ENCODE results near the gene NOL3.

Gene NOL3

GRCh38 chr16:67207249-67208091 is 37.1 kb downstream of the NOL3 start:
- no peak for DNase-seq

GRCh38 chr16:67208154-67208896 is 38.0 kb downstream of the NOL3 start:
- DNase-seq: no peak

- no peak for DNase-seq
Measured at GRCh38 chr16:67209565-67209964, 39.2 kb downstream of the NOL3 start.

- DNase-seq: no peak
Measured at GRCh38 chr16:67210069-67210937, 40.0 kb downstream of the NOL3 start.

- DNase-seq: no peak
Measured at GRCh38 chr16:67211674-67212073, 41.3 kb downstream of the NOL3 start.

- no peak for DNase-seq
Measured at GRCh38 chr16:67212766-67213165, 42.4 kb downstream of the NOL3 start.

- no peak for DNase-seq
Measured at GRCh38 chr16:67213197-67214019, 43.1 kb downstream of the NOL3 start.

- no peak for DNase-seq
Measured at GRCh38 chr16:67215706-67216105, 45.4 kb downstream of the NOL3 start.

GRCh38 chr16:67216612-67217490 is 46.5 kb downstream of the NOL3 start:
- DNase-seq: no peak

GRCh38 chr16:67223992-67224391 is 53.7 kb downstream of the NOL3 start:
- no peak for DNase-seq

Data from fibroblast of skin of abdomen (primary cell).